H1 (cell line): ENCODE data around the gene BSG. TPM values are rescaled to one million over a fixed set of nuclear protein-coding genes. Genes with fewer than 3 reads are reported as not detected.

Source experiments
- CTCF ChIA-PET: fragments of 300-600 bp; sonication (Branson Sonifier 250); formaldehyde crosslinking; loops from one replicate; lab custom pipeline; 2021; ENCODE audit not compliant: partially characterized antibody; lab: Charles Lee
- POLR2A ChIA-PET: fragments of 300-600 bp; sonication (Branson Sonifier 250); formaldehyde crosslinking; loops from one replicate; lab custom pipeline; 2021; ENCODE audit warnings: inconsistent platforms; ENCODE audit not compliant: partially characterized antibody; lab: Charles Lee
- DNase-seq, 2 experiments: peaks; one replicate each; pipeline versions ENCODE4 v3.0.0 to v3.0.0-alpha.2; 2010 to 2022; ENCODE audit warnings: low spot score in 2 of 2, low read depth in 1 of 2, mixed read lengths in 1 of 2
- FAIRE-seq: peaks from 2 replicates; lab custom pipeline; 2011; peaks lifted over from hg19 to GRCh38; lab: Jason Lieb, UNC
- H2AFZ ChIP-seq: 2 replicates; pipeline ENCODE4 v1.8.1; 2012; ENCODE audit warnings: low read length, inconsistent platforms
- H2AK5ac ChIP-seq: 2 replicates; pipeline ENCODE4 v1.6.1; 2013; ENCODE audit warnings: low read depth, low read length
- H2BK120ac ChIP-seq: replicated peaks from 2 replicates; pipeline ENCODE3; 2013; ENCODE audit warnings: low read depth, low read length, inconsistent platforms
- H2BK12ac ChIP-seq: 2 replicates; pipeline ENCODE4 v1.6.1; 2013; ENCODE audit warnings: low read depth, low read length
- H2BK15ac ChIP-seq: 2 replicates; pipeline ENCODE4 v1.6.1; 2013; ENCODE audit warnings: low read length
- H2BK20ac ChIP-seq: 2 replicates; pipeline ENCODE4 v1.6.1; 2013; ENCODE audit warnings: low read length
- H2BK5ac ChIP-seq: 2 replicates; pipeline ENCODE4 v1.6.1; 2013; ENCODE audit warnings: low read depth, low read length
- H3K14ac ChIP-seq: 2 replicates; pipeline ENCODE4 v1.6.1; 2013; ENCODE audit warnings: inconsistent platforms; ENCODE audit not compliant: insufficient read length
- H3K18ac ChIP-seq: 2 replicates; pipeline ENCODE4 v1.6.1; 2013; ENCODE audit warnings: low read length; ENCODE audit errors: extremely low read depth
- H3K23ac ChIP-seq: 2 replicates; pipeline ENCODE4 v1.6.1; 2013; ENCODE audit warnings: inconsistent platforms; ENCODE audit not compliant: insufficient read length
- H3K23me2 ChIP-seq: 2 replicates; pipeline ENCODE4 v1.6.1; 2013; ENCODE audit warnings: low read depth, low read length
- H3K27ac ChIP-seq: 2 replicates; pipeline ENCODE4 v1.6.1; 2011; ENCODE audit warnings: low read depth, low read length, inconsistent platforms
- H3K27me3 ChIP-seq, 4 experiments: replicated peaks in 1 of 4; 1 replicate in 1 of 4; 2 replicates in 3 of 4; pipeline versions ENCODE4 v1.6.1 to v1.8.1; 2011 to 2013; ENCODE audit warnings: low read length in 3 of 4, mild to moderate bottlenecking in 3 of 4, inconsistent platforms in 2 of 4, mixed read lengths in 2 of 4, moderate library complexity in 1 of 4; ENCODE audit not compliant: control insufficient read depth in 3 of 4, insufficient read depth in 3 of 4; ENCODE audit errors: extremely low read depth in 1 of 4
- H3K36me3 ChIP-seq, 4 experiments: 2 replicates each; pipeline versions ENCODE4 v1.6.1 to v1.8.1; 2011 to 2013; ENCODE audit warnings: mild to moderate bottlenecking in 4 of 4, low read length in 3 of 4, moderate library complexity in 2 of 4, control low read depth in 1 of 4, inconsistent platforms in 1 of 4; ENCODE audit not compliant: insufficient read depth in 4 of 4, control insufficient read depth in 2 of 4
- H3K4ac ChIP-seq: replicated peaks from 2 replicates; pipeline ENCODE3; 2013; ENCODE audit warnings: low read length, low read depth, mixed read lengths, inconsistent platforms; ENCODE audit not compliant: insufficient read length
- H3K4me1 ChIP-seq, 4 experiments: replicated peaks in 1 of 4; 1 replicate in 1 of 4; 2 replicates in 3 of 4; pipeline versions ENCODE4 v1.6.1 to v1.8.1; 2011 to 2013; ENCODE audit warnings: low read length in 3 of 4, inconsistent platforms in 2 of 4, mixed read lengths in 1 of 4; ENCODE audit not compliant: insufficient read depth in 4 of 4, control insufficient read depth in 3 of 4
- H3K4me2 ChIP-seq, 2 experiments: 2 replicates each; pipeline versions ENCODE4 v1.6.1 to v1.8.1; 2011 to 2013; ENCODE audit warnings: low read depth in 2 of 2, low read length in 2 of 2, control low read depth in 1 of 2, inconsistent platforms in 1 of 2, mild to moderate bottlenecking in 1 of 2; ENCODE audit not compliant: insufficient read depth in 1 of 2
- H3K4me3 ChIP-seq, 4 experiments: fragments of 200-600, 300-600 bp in 1 of 4; sonication (generic), shearing (Covaris generic), sonication (Bioruptor Twin) in 1 of 4; 2 replicates each; pipeline versions ENCODE4 v1.5.1 to v1.8.1; 2011 to 2016; ENCODE audit warnings: low read length in 4 of 4, low read depth in 3 of 4, control low read depth in 2 of 4, inconsistent platforms in 2 of 4, mild to moderate bottlenecking in 2 of 4, mixed read lengths in 1 of 4, moderate library complexity in 1 of 4; ENCODE audit not compliant: insufficient read depth in 2 of 4; ENCODE audit errors: extremely low read depth in 1 of 4
- H3K56ac ChIP-seq: replicated peaks from 2 replicates; pipeline ENCODE3; 2013; ENCODE audit warnings: low read depth, mild to moderate bottlenecking, mixed read lengths, low read length, inconsistent platforms; ENCODE audit not compliant: insufficient read length
- H3K79me1 ChIP-seq: 2 replicates; pipeline ENCODE4 v1.6.1; 2013; ENCODE audit warnings: low read depth, low read length, control low read depth
- H3K79me2 ChIP-seq, 2 experiments: 2 replicates each; pipeline versions ENCODE4 v1.6.1 to v1.8.1; 2012 to 2013; ENCODE audit warnings: low read length in 2 of 2, mild to moderate bottlenecking in 2 of 2, inconsistent platforms in 1 of 2; ENCODE audit not compliant: insufficient read depth in 2 of 2, control insufficient read depth in 1 of 2
- H3K9ac ChIP-seq, 4 experiments: replicated peaks in 1 of 4; 1 replicate in 1 of 4; 2 replicates in 3 of 4; pipeline versions ENCODE4 v1.6.1 to v1.8.1; 2011 to 2013; ENCODE audit warnings: low read depth in 3 of 4, low read length in 3 of 4, control low read depth in 2 of 4, mild to moderate bottlenecking in 2 of 4, moderate library complexity in 2 of 4, inconsistent platforms in 1 of 4; ENCODE audit errors: extremely low read depth in 1 of 4
- H3K9me3 ChIP-seq, 2 experiments: 2 replicates each; pipeline versions ENCODE4 v1.6.1 to v1.8.1; 2012 to 2013; ENCODE audit warnings: mild to moderate bottlenecking in 2 of 2, moderate library complexity in 2 of 2, control low read depth in 1 of 2, inconsistent platforms in 1 of 2, low read depth in 1 of 2, low read length in 1 of 2, mixed read lengths in 1 of 2; ENCODE audit not compliant: insufficient read depth in 2 of 2
- H4K20me1 ChIP-seq, 2 experiments: replicated peaks in 1 of 2; 2 replicates each; pipeline versions ENCODE3 to v1.8.1; 2011 to 2013; ENCODE audit warnings: inconsistent platforms in 2 of 2, low read length in 2 of 2, mild to moderate bottlenecking in 1 of 2; ENCODE audit not compliant: insufficient read depth in 2 of 2, control insufficient read depth in 1 of 2
- H4K5ac ChIP-seq: 2 replicates; pipeline ENCODE4 v1.6.1; 2013; ENCODE audit warnings: low read length, low read depth, mixed read lengths, inconsistent platforms; ENCODE audit not compliant: insufficient read length
- H4K8ac ChIP-seq: 2 replicates; pipeline ENCODE4 v1.8.0; 2013; ENCODE audit warnings: mild to moderate bottlenecking, moderate library complexity, low read length, inconsistent platforms; ENCODE audit not compliant: insufficient read depth; ENCODE audit errors: extremely low read depth
- H4K91ac ChIP-seq: replicated peaks from 2 replicates; pipeline ENCODE3; 2013; ENCODE audit warnings: low read length, mixed read lengths, inconsistent platforms; ENCODE audit not compliant: insufficient read length
- CTCF ChIP-seq, 3 experiments: IDR thresholded peaks; 1 replicate in 2 of 3; 2 replicates in 1 of 3; pipeline versions ENCODE4 v1.5.1 to v1.6.1; 2011; ENCODE audit warnings: low read length in 3 of 3, mild to moderate bottlenecking in 3 of 3, inconsistent platforms in 2 of 3, low read depth in 1 of 3, moderate library complexity in 1 of 3; ENCODE audit not compliant: insufficient read depth in 1 of 3; ENCODE audit errors: control extremely low read depth in 1 of 3
- HDAC2 ChIP-seq, 2 experiments: fragments of 300-600 bp in 1 of 2; sonication (generic) in 1 of 2; IDR thresholded peaks; 2 replicates each; pipeline ENCODE4 v1.6.1; 2011 to 2012; ENCODE audit warnings: low read depth in 2 of 2, low read length in 2 of 2, mild to moderate bottlenecking in 2 of 2, moderate library complexity in 2 of 2, borderline replicate concordance in 1 of 2, inconsistent platforms in 1 of 2
- RFX5 ChIP-seq: IDR thresholded peaks from 2 replicates; pipeline ENCODE4 v1.6.1; 2011; ENCODE audit warnings: low read depth, low read length, improper control_type of control experiment, borderline replicate concordance
- SIX5 ChIP-seq: IDR thresholded peaks from 2 replicates; pipeline ENCODE4 v1.6.1; 2011; ENCODE audit warnings: mild to moderate bottlenecking, low read depth, low read length
- TAF7 ChIP-seq: optimal IDR thresholded peaks from 2 replicates; pipeline ENCODE3; 2011; ENCODE audit warnings: low read depth, mild to moderate bottlenecking, inconsistent platforms, low read length, moderate library complexity, borderline replicate concordance
- WGBS, 2 experiments: shearing (Covaris generic) in 1 of 2; methylation state at CpG; one replicate each; pipeline versions ENCODE4 v1.1.6 to v1.1.7; 2013 to 2015; ENCODE audit warnings: low lambda C conversion rate in 2 of 2, mixed read lengths in 2 of 2, inconsistent platforms in 1 of 2, low coverage in 1 of 2, missing lambda C conversion rate in 1 of 2; ENCODE audit not compliant: insufficient replicate concordance in 2 of 2, insufficient coverage in 1 of 2, insufficient read length in 1 of 2; ENCODE audit errors: extremely low coverage in 1 of 2, missing lambda C conversion rate in 1 of 2; 5-methylcytosine and 5-hydroxymethylcytosine counted together
- polyA plus RNA-seq, 7 experiments: library from polyadenylated mRNA; depleted of rRNA in 3 of 7; stranded (reverse) in 5 of 7; unstranded in 2 of 7; fragments of >200 nt in 5 of 7; fragments of 200-250 nt in 2 of 7; gene quantifications; 1 replicate in 5 of 7; 2 replicates in 1 of 7; 4 replicates in 1 of 7; pipeline versions ENCODE4 v1.2.1 to v1.2.3, GENCODE V29; 2011 to 2013; ENCODE audit warnings: missing spikeins in 2 of 7, mixed read lengths in 2 of 7
- total RNA-seq: library from RNA; stranded (reverse); fragmentation: NEBNext Ultra II Directional; extraction: Animal tissue kit (Norgen Biotek cat#: 25700); gene quantifications from 2 replicates; pipeline ENCODE4 v1.2.1, GENCODE V29; 2021
- TF ChIP-seq, protein P1 (sequence below): IDR thresholded peaks from 2 replicates; pipeline ENCODE4 v1.6.1; 2011; ENCODE audit warnings: low read length, improper control_type of control experiment

The BSG gene
- total and polyA plus RNA-seq, 2 of the 8 experiments (the other 6 are each of a cell fraction or from before 2014, with no cell fraction given): 726 to 1,055 TPM

- FAIRE-seq: no peak
- H3K36me3 ChIP-seq: peaks cover 0 to 33% (median 11%) of the 10 kb centered on the region in 4 experiments; a peak in 6 of 8 replicates
- H3K79me2 ChIP-seq: no peaks in the 10 kb centered on the region
- no peak overlapping the region for H4K8ac ChIP-seq
- no peak overlapping the region for H3K4ac ChIP-seq
- no peak overlapping the region for H3K9ac ChIP-seq
- H3K4me1 ChIP-seq: no peaks in the 10 kb centered on the region; a peak in 1 of 7 replicates
- ChIA-PET POLR2A (interaction anchor here (0.6 to 4.2 kb wide), 10 partner anchors 9 to 52 kb away, joined by 3 to 43 read pairs (median 4); partner anchors contain the start of gene CDC34), CTCF (interaction anchor here (0.9 to 2.0 kb wide), 3 partner anchors 10 to 31 kb away, joined by 3 to 7 read pairs (median 4); partner anchors contain the start of gene CDC34)
- H3K27me3 ChIP-seq: no peaks in the 10 kb centered on the region
- no peak overlapping the region for H3K27ac ChIP-seq
- WGBS, 2 experiments: 89% methylated on average over 34 of the region's 34 CpGs; no CpG with 5 or more reads in 1 of the 2 experiments
- no peak overlapping the region for H3K14ac ChIP-seq
- H2BK20ac ChIP-seq: no peak overlapping the region
- H3K56ac ChIP-seq: no peak overlapping the region
- DNase-seq: no peak
- H2BK5ac ChIP-seq: no peak overlapping the region
- no peak overlapping the region for H3K4me2 ChIP-seq
- H4K20me1 ChIP-seq: peaks cover 2 to 21% of the 10 kb centered on the region in 2 experiments
- no peak overlapping the region for H3K4me3 ChIP-seq
- H2BK120ac ChIP-seq: no peak overlapping the region
- no peaks in the 10 kb centered on the region for H3K9me3 ChIP-seq
- H2BK12ac ChIP-seq: no peak overlapping the region
- no peak overlapping the region for H4K91ac ChIP-seq
- no peak overlapping the region for H3K23ac ChIP-seq
- no peak overlapping the region for H3K18ac ChIP-seq
- no peak overlapping the region for H2BK15ac ChIP-seq
- no peak overlapping the region for H2AK5ac ChIP-seq
- peaks cover 3% of the 10 kb centered on the region; the same call in 1 of the 2 replicates for H3K23me2 ChIP-seq
- H3K79me1 ChIP-seq: 0 out of 2 replicates have a peak, but pooled peaks cover 6% of the 10 kb centered on the region
- no peak overlapping the region for H2AFZ ChIP-seq
- no peak overlapping the region for H4K5ac ChIP-seq
- TF ChIP-seq CTCF (IDR thresholded peaks at IDR 0.05; ENCODE audit: control extremely low read depth in 1 of 3, insufficient read depth in 1 of 3, low read depth in 1 of 3, low read length in 3 of 3) (no peak), TAF7 (no peak), SIX5 (no peak), HDAC2 (IDR thresholded peaks at IDR 0.05; ENCODE audit: borderline replicate concordance in 1 of 2, low read depth in 2 of 2, low read length in 2 of 2) (no peak), RFX5 (no peak)
- TF ChIP-seq, protein P1, sequence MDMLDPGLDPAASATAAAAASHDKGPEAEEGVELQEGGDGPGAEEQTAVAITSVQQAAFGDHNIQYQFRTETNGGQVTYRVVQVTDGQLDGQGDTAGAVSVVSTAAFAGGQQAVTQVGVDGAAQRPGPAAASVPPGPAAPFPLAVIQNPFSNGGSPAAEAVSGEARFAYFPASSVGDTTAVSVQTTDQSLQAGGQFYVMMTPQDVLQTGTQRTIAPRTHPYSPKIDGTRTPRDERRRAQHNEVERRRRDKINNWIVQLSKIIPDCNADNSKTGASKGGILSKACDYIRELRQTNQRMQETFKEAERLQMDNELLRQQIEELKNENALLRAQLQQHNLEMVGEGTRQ: no peak
Measured at GRCh38 chr19:542173-542866, 30.1 kb upstream of the BSG start.
